CD4-positive, alpha-beta T cell (primary cell): ENCODE results near the gene CAPN10. TPM values are rescaled to one million over a fixed set of nuclear protein-coding genes. Genes with fewer than 3 reads are reported as not detected.
A peak's percentile ranks its signal among the peaks of the same experiment; 100 is the strongest.

ENCODE experiments used
- ATAC-seq: fragments of 200-7000 bp; cut with Tn5 transposase; one replicate; pipeline ENCODE4 v1.10.0; 2022; ENCODE audit warnings: mild to moderate bottlenecking; ENCODE audit not compliant: poor library complexity
- CTCF ChIA-PET: fragments of 350-600 bp; sonication (Branson Sonifier 250); formaldehyde crosslinking; loops from one replicate; lab custom pipeline; 2021; ENCODE audit warnings: antibody characterized with exemption, inconsistent platforms; lab: Charles Lee
- POLR2A ChIA-PET: fragments of 350-600 bp; sonication (Branson Sonifier 250); formaldehyde crosslinking; loops from one replicate; lab custom pipeline; 2021; ENCODE audit warnings: antibody characterized with exemption, inconsistent platforms; lab: Charles Lee
- DNase-seq, 14 experiments: peaks; one replicate each; pipeline ENCODE4 v3.0.0-alpha.2; 2013 to 2020; ENCODE audit warnings: mixed read lengths in 2 of 14
- H3K27ac ChIP-seq, 2 donors: one replicate each; pipeline versions ENCODE4 v1.5.1 to v1.7.0; 2013; ENCODE audit warnings: low read length in 2 of 2, low read depth in 1 of 2, mild to moderate bottlenecking in 1 of 2
- H3K27me3 ChIP-seq, 2 experiments: 1 replicate in 1 of 2; 2 replicates in 1 of 2; pipeline versions ENCODE4 v1.6.1 to v1.7.0; 2013; ENCODE audit warnings: low read length in 2 of 2, control low read depth in 1 of 2, mild to moderate bottlenecking in 1 of 2, moderate library complexity in 1 of 2; ENCODE audit not compliant: insufficient read depth in 2 of 2, control insufficient read depth in 1 of 2
- H3K36me3 ChIP-seq: one replicate; pipeline ENCODE4 v1.6.1; 2013; ENCODE audit warnings: low read length, control low read depth; ENCODE audit not compliant: insufficient read depth
- H3K4me1 ChIP-seq: one replicate; pipeline ENCODE4 v1.6.1; 2013; ENCODE audit warnings: low read length, control low read depth; ENCODE audit not compliant: insufficient read depth
- H3K4me3 ChIP-seq: one replicate; pipeline ENCODE4 v1.5.1; 2013; ENCODE audit warnings: mild to moderate bottlenecking, low read length, moderate library complexity
- H3K9me3 ChIP-seq, 2 experiments: 1 replicate in 1 of 2; 2 replicates in 1 of 2; pipeline versions ENCODE4 v1.6.1 to v1.7.0; 2013; ENCODE audit warnings: low read length in 2 of 2, mild to moderate bottlenecking in 2 of 2, control low read depth in 1 of 2, moderate library complexity in 1 of 2; ENCODE audit not compliant: control insufficient read depth in 1 of 2, insufficient read depth in 1 of 2
- H3K27ac Mint-ChIP-seq: one replicate; pipeline ENCODE4 v1.8.0; 2020; ENCODE audit warnings: mixed read lengths
- H3K27me3 Mint-ChIP-seq: one replicate; pipeline ENCODE4 v1.8.0; 2021; ENCODE audit warnings: mixed read lengths
- H3K36me3 Mint-ChIP-seq: one replicate; pipeline ENCODE4 v1.8.0; 2021; ENCODE audit warnings: low read depth, mixed read lengths
- H3K4me1 Mint-ChIP-seq: one replicate; pipeline ENCODE4 v1.8.0; 2021; ENCODE audit warnings: low read depth, mixed read lengths
- H3K4me3 Mint-ChIP-seq: one replicate; pipeline ENCODE4 v1.8.0; 2020; ENCODE audit warnings: mild to moderate bottlenecking, mixed read lengths
- H3K9me3 Mint-ChIP-seq: one replicate; pipeline ENCODE4 v1.8.0; 2020; ENCODE audit warnings: mixed read lengths
- intact Hi-C, 2 experiments: fragments of 100-400 bp; cut with DNase I in 1 of 2; cut with micrococcal nuclease in 1 of 2; formaldehyde crosslinking; loops; one replicate each; pipeline versions ENCODE4 v1.15.1 to v1.9.0; 2023 to 2025; cut with DNase I, micrococcal nuclease
- total RNA-seq, 174 experiments: library from RNA in 2 of 174; stranded (reverse) in 2 of 174; gene quantifications; one replicate each; pipeline ENCODE4 v1.2.3 and lab custom pipeline; 2021 to 2026
- TF ChIP-seq, protein P1 (sequence below): fragments of 200-600 bp; IDR thresholded peaks from one replicate; pipeline ENCODE4 v1.8.0; 2022; ENCODE audit warnings: antibody characterized with exemption, mild to moderate bottlenecking

Gene CAPN10
- total RNA-seq, 2 experiments from 2014 or later, result 40.6 to 42.1 TPM

DNA sequence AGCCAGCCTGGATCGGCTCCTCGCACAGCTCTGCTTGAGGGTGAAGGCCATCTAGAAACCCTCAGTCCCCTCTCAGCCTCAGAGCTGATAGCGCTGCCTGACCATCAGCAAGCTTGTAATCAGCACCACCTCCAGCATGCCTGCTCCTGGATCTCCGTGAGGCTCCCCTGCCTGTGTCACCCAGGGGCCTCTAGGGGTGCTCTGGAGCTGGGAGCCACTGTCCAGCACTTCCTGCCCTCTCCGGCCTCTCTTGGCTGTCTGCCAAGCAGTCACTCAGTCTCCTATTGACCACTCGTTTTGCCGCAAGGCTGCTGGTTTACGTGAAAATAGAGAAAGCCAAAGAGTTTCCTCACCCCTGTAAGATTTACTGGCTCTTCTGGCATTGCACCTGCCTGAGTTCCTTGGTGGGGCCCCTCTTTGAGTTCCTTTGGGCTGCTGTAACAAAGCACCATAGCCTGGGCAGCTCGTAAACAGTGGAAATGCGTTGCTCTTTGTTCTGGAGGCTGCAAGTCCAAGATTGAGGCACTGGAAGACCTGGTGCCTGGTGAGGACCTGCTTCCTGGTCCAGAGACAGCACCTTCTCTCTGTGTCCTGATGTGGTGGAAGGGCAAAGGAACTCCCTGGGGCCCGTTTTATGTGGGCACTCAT, 17.9 kb downstream of the CAPN10 start:
- Mint-ChIP-seq H3K9me3 (no peaks in the 10 kb centered on the region), H3K27ac (no peak overlapping the region), H3K4me3 (no peak overlapping the region), H3K4me1 (no peaks in the 10 kb centered on the region), H3K27me3 (no peaks in the 10 kb centered on the region), H3K36me3 (peaks cover 8% of the 10 kb centered on the region)
- ATAC-seq (no peak), DNase-seq (peak in 3 of 14 experiments; percentile 2 to 40 (median 31))
- Histone ChIP-seq H3K27me3 (no peaks in the 10 kb centered on the region), H3K36me3 (peaks cover 7% of the 10 kb centered on the region), H3K4me3 (no peak overlapping the region), H3K4me1 (no peaks in the 10 kb centered on the region), H3K27ac (no peak overlapping the region), H3K9me3 (no peaks in the 10 kb centered on the region)
- TF ChIP-seq, protein P1, sequence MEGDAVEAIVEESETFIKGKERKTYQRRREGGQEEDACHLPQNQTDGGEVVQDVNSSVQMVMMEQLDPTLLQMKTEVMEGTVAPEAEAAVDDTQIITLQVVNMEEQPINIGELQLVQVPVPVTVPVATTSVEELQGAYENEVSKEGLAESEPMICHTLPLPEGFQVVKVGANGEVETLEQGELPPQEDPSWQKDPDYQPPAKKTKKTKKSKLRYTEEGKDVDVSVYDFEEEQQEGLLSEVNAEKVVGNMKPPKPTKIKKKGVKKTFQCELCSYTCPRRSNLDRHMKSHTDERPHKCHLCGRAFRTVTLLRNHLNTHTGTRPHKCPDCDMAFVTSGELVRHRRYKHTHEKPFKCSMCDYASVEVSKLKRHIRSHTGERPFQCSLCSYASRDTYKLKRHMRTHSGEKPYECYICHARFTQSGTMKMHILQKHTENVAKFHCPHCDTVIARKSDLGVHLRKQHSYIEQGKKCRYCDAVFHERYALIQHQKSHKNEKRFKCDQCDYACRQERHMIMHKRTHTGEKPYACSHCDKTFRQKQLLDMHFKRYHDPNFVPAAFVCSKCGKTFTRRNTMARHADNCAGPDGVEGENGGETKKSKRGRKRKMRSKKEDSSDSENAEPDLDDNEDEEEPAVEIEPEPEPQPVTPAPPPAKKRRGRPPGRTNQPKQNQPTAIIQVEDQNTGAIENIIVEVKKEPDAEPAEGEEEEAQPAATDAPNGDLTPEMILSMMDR, result no peak
- intact Hi-C loops, result no loop called here
- POLR2A ChIA-PET, result no interaction called here
- CTCF ChIA-PET, result no interaction called here

DNA sequence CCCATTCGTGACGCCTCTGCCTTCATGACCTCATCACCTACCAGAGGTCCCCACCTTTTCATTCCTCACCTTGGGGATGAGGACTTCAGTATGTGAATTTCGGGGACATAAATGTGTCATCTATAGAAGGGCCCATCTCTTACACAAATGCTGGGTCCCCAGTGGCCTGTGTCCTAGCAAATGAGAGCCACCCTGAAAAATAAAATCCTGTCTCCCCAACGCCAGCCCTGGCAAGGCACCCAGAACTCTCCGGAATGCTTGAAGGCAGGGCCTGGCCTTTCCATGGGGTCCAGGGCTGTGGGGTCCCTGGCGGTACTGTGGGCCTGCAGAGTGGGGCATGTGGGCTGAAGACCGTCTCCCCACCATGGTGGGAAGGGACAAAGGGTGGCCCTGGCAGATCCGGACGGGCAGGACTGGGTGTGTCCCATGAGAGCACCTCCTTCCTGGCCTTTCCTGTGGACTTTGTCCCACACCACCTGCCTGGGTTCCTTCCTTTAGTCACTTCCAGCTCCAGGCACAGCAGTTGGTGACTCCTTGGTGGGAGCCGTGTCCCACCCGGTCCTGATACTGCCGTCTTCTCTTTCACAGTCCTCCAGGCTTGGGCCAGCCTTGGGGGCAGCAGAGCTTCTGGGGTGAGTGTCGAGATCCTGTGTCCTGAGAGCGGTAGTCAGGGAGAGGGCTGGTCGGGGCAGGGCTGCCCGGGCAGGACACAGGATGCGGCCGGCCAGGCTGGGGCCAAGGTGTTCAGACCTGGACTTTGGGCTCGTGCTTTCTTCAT, 18.6 kb downstream of the CAPN10 start:
- H3K4me1 Mint-ChIP-seq, result no peaks in the 10 kb centered on the region
- H3K27ac ChIP-seq, result no peak overlapping the region
- H3K4me3 ChIP-seq, result no peak overlapping the region
- POLR2A ChIA-PET, result no interaction called here
- TF ChIP-seq, protein P1, result no peak
- H3K4me3 Mint-ChIP-seq, result no peak overlapping the region
- H3K36me3 Mint-ChIP-seq, result peaks cover under 1% of the 10 kb centered on the region
- H3K36me3 ChIP-seq, result peaks cover 7% of the 10 kb centered on the region
- H3K27me3 ChIP-seq, result no peaks in the 10 kb centered on the region
- DNase-seq, result peak in 2 of 14 experiments; percentile 4 to 24
- no peaks in the 10 kb centered on the region for H3K9me3 Mint-ChIP-seq
- intact Hi-C loops, result no loop called here
- CTCF ChIA-PET, result no interaction called here
- H3K4me1 ChIP-seq, result no peaks in the 10 kb centered on the region
- H3K27me3 Mint-ChIP-seq, result no peaks in the 10 kb centered on the region
- ATAC-seq, result no peak
- no peaks in the 10 kb centered on the region for H3K9me3 ChIP-seq
- H3K27ac Mint-ChIP-seq, result no peak overlapping the region

DNA sequence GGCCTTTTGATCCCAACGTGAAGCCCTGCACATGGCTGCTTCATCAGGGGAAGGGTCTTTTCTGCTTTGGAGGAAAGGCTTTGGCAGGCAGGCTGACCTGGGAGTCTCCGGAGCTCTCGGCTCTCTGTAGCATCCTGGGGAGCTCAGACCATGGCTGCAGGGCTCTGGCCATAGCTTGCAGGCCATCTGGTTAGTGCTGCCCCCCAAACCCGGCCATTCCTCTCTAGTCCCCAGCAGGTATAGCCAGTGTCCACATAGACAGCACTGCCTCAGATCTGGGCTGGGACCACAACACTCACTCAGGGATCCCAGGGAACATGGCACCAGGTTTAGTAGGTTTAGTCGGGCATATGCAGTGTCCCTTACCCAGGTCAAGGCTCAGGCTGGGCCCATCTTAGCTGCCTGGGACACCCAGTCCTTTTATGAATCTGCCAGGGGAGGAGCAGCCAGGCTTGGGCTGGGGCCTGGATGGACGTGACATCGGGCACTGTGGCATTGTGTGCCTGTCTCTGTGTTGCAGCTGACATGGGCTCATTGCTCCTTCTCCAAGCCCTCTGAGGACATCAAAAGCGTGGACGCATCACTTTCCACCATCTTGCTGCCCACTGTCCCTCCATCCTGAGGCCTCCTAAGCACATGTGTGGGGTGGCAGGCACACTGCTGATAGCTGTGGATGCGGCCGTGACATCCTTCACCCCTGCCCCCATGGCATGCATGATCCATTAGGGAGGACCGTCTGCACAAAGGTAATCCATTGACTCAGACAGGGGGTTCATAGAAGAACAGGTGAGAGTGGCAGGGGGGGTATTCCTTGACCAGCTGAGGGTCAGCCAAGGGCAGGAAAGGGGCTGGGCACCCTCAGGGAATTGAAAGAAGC, 19.6 kb downstream of the CAPN10 start:
- POLR2A ChIA-PET, result no interaction called here
- no peaks in the 10 kb centered on the region for H3K4me1 Mint-ChIP-seq
- Histone ChIP-seq H3K4me1 (no peaks in the 10 kb centered on the region), H3K27ac (no peak overlapping the region), H3K4me3 (no peak overlapping the region), H3K9me3 (no peaks in the 10 kb centered on the region), H3K27me3 (no peaks in the 10 kb centered on the region), H3K36me3 (no peaks in the 10 kb centered on the region)
- DNase-seq (peak in 2 of 14 experiments; percentile 2 to 23), ATAC-seq (no peak)
- no peaks in the 10 kb centered on the region for H3K36me3 Mint-ChIP-seq
- TF ChIP-seq, protein P1, result no peak
- no peak overlapping the region for H3K4me3 Mint-ChIP-seq
- H3K27me3 Mint-ChIP-seq, result no peaks in the 10 kb centered on the region
- H3K27ac Mint-ChIP-seq, result no peak overlapping the region
- CTCF ChIA-PET, result interaction anchor here (1.2 kb wide), 1 partner anchor 40 kb away, joined by 4 read pairs; no protein-coding TSS in a partner anchor
- intact Hi-C loops, result no loop called here
- H3K9me3 Mint-ChIP-seq, result no peaks in the 10 kb centered on the region
